Measurements from ENCODE around the gene SLC30A10. TPM values are rescaled to one million over a fixed set of nuclear protein-coding genes. Genes with fewer than 3 reads are reported as not detected.

SLC30A10 gene
- total RNA-seq, 1 donor from 2014 or later, result not detected

GRCh38 chr1:219885680-219886079 lies 42.7 kb downstream of the SLC30A10 start:
- no peak overlapping the region for H3K4me3 Mint-ChIP-seq (ENCODE audit: unreplicated experiment)
- peaks cover 13% of the 10 kb centered on the region for H3K9me3 Mint-ChIP-seq (ENCODE audit: low read depth)
- no peak for DNase-seq (ENCODE audit: low spot score)
- H3K27ac Mint-ChIP-seq (ENCODE audit: unreplicated experiment), result no peak overlapping the region
- no peak for TF ChIP-seq CTCF (IDR thresholded peaks at IDR 0.05)
- no peaks in the 10 kb centered on the region for H3K4me1 Mint-ChIP-seq (ENCODE audit: low read depth)
- peaks cover 39% of the 10 kb centered on the region for H3K27me3 Mint-ChIP-seq (ENCODE audit: low read depth)
- H3K36me3 Mint-ChIP-seq (ENCODE audit: low read depth), result no peaks in the 10 kb centered on the region

- H3K27ac Mint-ChIP-seq (ENCODE audit: unreplicated experiment), result no peak overlapping the region
- H3K9me3 Mint-ChIP-seq (ENCODE audit: low read depth), result peaks cover 7% of the 10 kb centered on the region
- DNase-seq (ENCODE audit: low spot score), result no peak
- H3K27me3 Mint-ChIP-seq (ENCODE audit: low read depth), result peaks cover 33% of the 10 kb centered on the region
- no peak for TF ChIP-seq CTCF (IDR thresholded peaks at IDR 0.05)
- H3K4me1 Mint-ChIP-seq (ENCODE audit: low read depth), result no peaks in the 10 kb centered on the region
- no peak overlapping the region for H3K4me3 Mint-ChIP-seq (ENCODE audit: unreplicated experiment)
- no peaks in the 10 kb centered on the region for H3K36me3 Mint-ChIP-seq (ENCODE audit: low read depth)
Measured at GRCh38 chr1:219883400-219884332, 44.7 kb downstream of the SLC30A10 start.

- no peak for DNase-seq (ENCODE audit: low spot score)
- no peaks in the 10 kb centered on the region for H3K4me1 Mint-ChIP-seq (ENCODE audit: low read depth)
- no peaks in the 10 kb centered on the region for H3K9me3 Mint-ChIP-seq (ENCODE audit: low read depth)
- peaks cover 32% of the 10 kb centered on the region for H3K27me3 Mint-ChIP-seq (ENCODE audit: low read depth)
- no peaks in the 10 kb centered on the region for H3K36me3 Mint-ChIP-seq (ENCODE audit: low read depth)
- no peak overlapping the region for H3K4me3 Mint-ChIP-seq (ENCODE audit: unreplicated experiment)
- no peak for TF ChIP-seq CTCF (IDR thresholded peaks at IDR 0.05)
- no peak overlapping the region for H3K27ac Mint-ChIP-seq (ENCODE audit: unreplicated experiment)
Measured at GRCh38 chr1:219882755-219883154, 45.6 kb downstream of the SLC30A10 start.

GRCh38 chr1:219882096-219882495 lies 46.3 kb downstream of the SLC30A10 start:
- H3K36me3 Mint-ChIP-seq (ENCODE audit: low read depth), result no peaks in the 10 kb centered on the region
- DNase-seq (ENCODE audit: low spot score), result no peak
- no peak overlapping the region for H3K4me3 Mint-ChIP-seq (ENCODE audit: unreplicated experiment)
- no peak overlapping the region for H3K27ac Mint-ChIP-seq (ENCODE audit: unreplicated experiment)
- no peaks in the 10 kb centered on the region for H3K9me3 Mint-ChIP-seq (ENCODE audit: low read depth)
- H3K27me3 Mint-ChIP-seq (ENCODE audit: low read depth), result peaks cover 32% of the 10 kb centered on the region
- no peak for TF ChIP-seq CTCF (IDR thresholded peaks at IDR 0.05)
- H3K4me1 Mint-ChIP-seq (ENCODE audit: low read depth), result no peaks in the 10 kb centered on the region

GRCh38 chr1:219880765-219881457 lies 47.4 kb downstream of the SLC30A10 start:
- no peak for DNase-seq (ENCODE audit: low spot score)
- no peak for TF ChIP-seq CTCF (IDR thresholded peaks at IDR 0.05)
- no peak overlapping the region for H3K27ac Mint-ChIP-seq (ENCODE audit: unreplicated experiment)
- no peaks in the 10 kb centered on the region for H3K9me3 Mint-ChIP-seq (ENCODE audit: low read depth)
- no peaks in the 10 kb centered on the region for H3K36me3 Mint-ChIP-seq (ENCODE audit: low read depth)
- no peak overlapping the region for H3K4me3 Mint-ChIP-seq (ENCODE audit: unreplicated experiment)
- H3K4me1 Mint-ChIP-seq (ENCODE audit: low read depth), result no peaks in the 10 kb centered on the region
- H3K27me3 Mint-ChIP-seq (ENCODE audit: low read depth), result peaks cover 31% of the 10 kb centered on the region
